Measurements from ENCODE around the gene FBF1.
A peak's percentile ranks its signal among the peaks of the same experiment; 100 is the strongest.
"Not testable (repeated sequence)": the region's sequence is repeated elsewhere in the genome, so short reads cannot be mapped to it uniquely, and the experiment has no call there.

Gene FBF1

GRCh38 chr17:75894049-75894733 is 46.7 kb downstream of the FBF1 start:
- DNase-seq = no peak

GRCh38 chr17:75893305-75894048 is 47.4 kb downstream of the FBF1 start:
- DNase-seq = no peak

GRCh38 chr17:75892556-75893224 is 48.2 kb downstream of the FBF1 start:
- no peak for DNase-seq

- no peak for DNase-seq
Observed at GRCh38 chr17:75891605-75892555, 49.0 kb downstream of the FBF1 start.

GRCh38 chr17:75891022-75891604 is 49.7 kb downstream of the FBF1 start:
- no peak for DNase-seq

- DNase-seq = no peak
Observed at GRCh38 chr17:75889454-75889853, 51.4 kb downstream of the FBF1 start.

- DNase-seq = no peak
Observed at GRCh38 chr17:75888484-75888883, 52.4 kb downstream of the FBF1 start.

- DNase-seq = not testable (repeated sequence)
Observed at GRCh38 chr17:75885860-75886259, 55.0 kb downstream of the FBF1 start.

GRCh38 chr17:75885431-75885830 is 55.4 kb downstream of the FBF1 start:
- DNase-seq = no peak

GRCh38 chr17:75881678-75882454 is 59.0 kb downstream of the FBF1 start:
- DNase-seq = no peak

- no peak for DNase-seq
Observed at GRCh38 chr17:75880266-75880665, 60.6 kb downstream of the FBF1 start.

GRCh38 chr17:75878174-75878998 is 62.5 kb downstream of the FBF1 start, which contains the start of gene TRIM47:
TSS of gene TRIM47 (minus strand) at chr17:75878581. CDS start at chr17:75878548, 33 bp downstream.
- no peak for DNase-seq

GRCh38 chr17:75877752-75878173 is 63.1 kb downstream of the FBF1 start:
- DNase-seq = peak; percentile 68

- DNase-seq = no peak
Observed at GRCh38 chr17:75876938-75877751, 63.7 kb downstream of the FBF1 start.

GRCh38 chr17:75876190-75876937 is 64.5 kb downstream of the FBF1 start:
- DNase-seq = peak; percentile 60

- no peak for DNase-seq
Observed at GRCh38 chr17:75875940-75876189, 65.0 kb downstream of the FBF1 start.

GRCh38 chr17:75875182-75875939 is 65.5 kb downstream of the FBF1 start:
- no peak for DNase-seq
